Measurements from ENCODE around the gene C5orf34. TPM values are rescaled to one million over a fixed set of nuclear protein-coding genes. Genes with fewer than 3 reads are reported as not detected.

The C5orf34 gene
- total RNA-seq, 1 experiment from 2014 or later, result 17.0 TPM

DNA sequence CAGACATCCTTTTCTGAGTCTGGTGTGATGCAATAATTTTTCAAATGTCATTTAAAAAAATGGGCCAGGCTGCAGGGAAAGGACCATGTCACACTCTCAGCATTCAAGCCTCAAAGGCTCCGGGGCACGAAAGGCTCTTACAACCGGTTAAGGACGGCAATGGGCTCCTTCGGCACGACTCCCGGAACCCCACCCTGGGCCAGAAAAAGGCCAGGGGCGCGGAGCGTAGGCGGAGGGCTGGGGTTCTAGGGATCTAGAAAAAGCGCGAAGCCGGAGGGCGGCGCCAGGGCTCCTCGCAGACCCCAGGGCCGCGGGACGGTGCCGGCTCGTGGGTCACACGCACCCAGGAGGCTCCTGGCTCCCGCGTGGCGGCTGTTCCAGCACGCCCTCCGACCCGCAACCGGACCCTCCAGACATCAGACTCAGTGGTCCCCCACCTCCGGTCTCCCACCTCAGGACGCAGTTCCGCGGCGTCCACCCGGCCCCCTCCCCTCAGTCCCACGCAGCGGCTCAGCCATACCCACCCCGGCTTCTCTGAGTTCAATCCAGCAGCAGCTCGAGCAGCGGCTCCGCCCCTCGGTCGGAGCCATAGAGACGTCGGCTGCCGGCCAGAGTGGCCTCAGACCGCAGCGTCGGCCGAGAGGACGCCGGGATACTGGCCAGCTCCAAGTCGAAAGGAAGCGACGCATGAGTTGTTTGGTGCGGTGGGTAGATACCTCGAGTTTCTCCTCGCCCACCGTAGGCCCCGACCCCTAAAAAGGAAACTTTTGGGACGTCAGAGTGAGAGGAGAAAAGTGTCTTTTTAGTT, 31.4 kb downstream of the C5orf34 start, which contains the start of gene TMEM267:
TMEM267 (minus strand) TSS at position 568 of the 808 bp plus-strand sequence. CDS start 29,896 bp downstream, outside the sequence.
- Histone ChIP-seq H3K27ac (ENCODE audit: low read depth, low read length, poor library complexity, severe bottlenecking) (peak within 1 kb of the TSS; percentile 94), H3K9me3 (ENCODE audit: low read depth, low read length, poor library complexity, severe bottlenecking) (no peaks in the 10 kb centered on the region), H3K27me3 (replicated peaks; ENCODE audit: insufficient read depth, low read depth, low read length, poor library complexity) (no peaks in the 10 kb centered on the region), H3K4me3 (ENCODE audit: low read depth, low read length, poor library complexity, severe bottlenecking) (peak within 1 kb of the TSS; percentile 83), H3K4me1 (ENCODE audit: insufficient read depth, low read length, poor library complexity, severe bottlenecking) (peaks cover 13% of the 10 kb centered on the region), H3K36me3 (ENCODE audit: insufficient read depth, low read length, poor library complexity, severe bottlenecking) (peaks cover 3% of the 10 kb centered on the region)
- ChIA-PET CTCF (interaction anchor here (0.6 to 1.3 kb wide), 6 partner anchors 82 to 1295 kb away, joined by 3 to 7 read pairs (median 4); no protein-coding TSS in a partner anchor), POLR2A (ENCODE audit: low non-redundant PET) (interaction anchor here (0.5 to 0.9 kb wide), 3 partner anchors 31 to 173 kb away, joined by 3 to 9 read pairs (median 6); partner anchors contain the start of gene C5orf34)
- TF ChIP-seq, protein P1, sequence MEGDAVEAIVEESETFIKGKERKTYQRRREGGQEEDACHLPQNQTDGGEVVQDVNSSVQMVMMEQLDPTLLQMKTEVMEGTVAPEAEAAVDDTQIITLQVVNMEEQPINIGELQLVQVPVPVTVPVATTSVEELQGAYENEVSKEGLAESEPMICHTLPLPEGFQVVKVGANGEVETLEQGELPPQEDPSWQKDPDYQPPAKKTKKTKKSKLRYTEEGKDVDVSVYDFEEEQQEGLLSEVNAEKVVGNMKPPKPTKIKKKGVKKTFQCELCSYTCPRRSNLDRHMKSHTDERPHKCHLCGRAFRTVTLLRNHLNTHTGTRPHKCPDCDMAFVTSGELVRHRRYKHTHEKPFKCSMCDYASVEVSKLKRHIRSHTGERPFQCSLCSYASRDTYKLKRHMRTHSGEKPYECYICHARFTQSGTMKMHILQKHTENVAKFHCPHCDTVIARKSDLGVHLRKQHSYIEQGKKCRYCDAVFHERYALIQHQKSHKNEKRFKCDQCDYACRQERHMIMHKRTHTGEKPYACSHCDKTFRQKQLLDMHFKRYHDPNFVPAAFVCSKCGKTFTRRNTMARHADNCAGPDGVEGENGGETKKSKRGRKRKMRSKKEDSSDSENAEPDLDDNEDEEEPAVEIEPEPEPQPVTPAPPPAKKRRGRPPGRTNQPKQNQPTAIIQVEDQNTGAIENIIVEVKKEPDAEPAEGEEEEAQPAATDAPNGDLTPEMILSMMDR (conservative IDR thresholded peaks at IDR 0.05; ENCODE audit: low read depth, low read length), result no peak
- no peak for TF ChIP-seq EZH2 (IDR thresholded peaks at IDR 0.05; ENCODE audit: borderline replicate concordance, low read depth, low read length, poor library complexity, severe bottlenecking)
- intact Hi-C loops (cut with micrococcal nuclease; ENCODE audit: unreplicated experiment), result loop anchor here (5.0 kb wide), 2 partner anchors 86 to 176 kb away; no protein-coding TSS in a partner anchor
- peak; percentile 96 for DNase-seq (ENCODE audit: low spot score)
- no TSS peak for BruUV-seq (replicated peaks)

DNA sequence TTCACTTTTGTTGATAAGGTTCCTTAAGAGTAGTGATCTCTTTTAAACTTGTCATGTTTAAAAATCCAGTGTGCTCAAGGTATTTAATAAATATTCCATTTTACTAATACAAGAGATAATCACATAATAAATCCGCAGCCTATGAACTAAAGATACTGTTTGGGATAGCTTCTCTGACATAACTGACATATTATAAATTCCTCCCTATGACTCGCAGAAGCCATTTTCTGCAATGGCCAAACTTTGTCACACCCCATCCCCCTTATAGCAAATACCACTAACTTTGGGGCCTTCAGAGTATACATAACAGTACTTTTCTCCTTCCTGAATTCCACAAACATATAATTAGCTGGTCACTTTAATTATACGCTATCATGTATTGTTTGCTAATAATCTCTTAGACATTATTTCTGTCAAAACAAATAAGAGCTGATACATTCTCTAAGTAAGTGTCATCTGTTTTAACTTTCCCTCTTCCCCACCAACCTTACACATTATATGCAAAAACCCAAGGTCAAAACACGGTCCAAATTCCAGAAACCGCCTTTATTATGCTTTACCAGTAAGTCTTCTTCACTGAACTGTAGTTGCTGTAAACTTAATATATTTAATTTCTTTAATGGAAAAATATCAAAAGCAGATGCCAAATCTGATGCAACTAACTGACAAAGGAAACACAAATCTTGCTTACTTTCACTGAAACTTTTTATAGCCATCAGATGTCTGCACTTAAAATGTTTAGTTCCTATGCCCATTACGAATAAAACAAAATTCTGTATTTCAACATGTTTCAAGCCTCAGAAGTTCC, 32.3 kb downstream of the C5orf34 start:
- TSS peak; percentile 60 for BruUV-seq (replicated peaks)
- CTCF ChIA-PET, result interaction anchor here (0.8 kb wide), 1 partner anchor 377 kb away, joined by 3 read pairs; no protein-coding TSS in a partner anchor

More for the DNA sequence above, 32.3 kb downstream of the C5orf34 start:
- H3K27me3 ChIP-seq (replicated peaks; ENCODE audit: insufficient read depth, low read depth, low read length, poor library complexity), result no peaks in the 10 kb centered on the region
- TF ChIP-seq, protein P1 (conservative IDR thresholded peaks at IDR 0.05; ENCODE audit: low read depth, low read length), result no peak
- no peak for TF ChIP-seq EZH2 (IDR thresholded peaks at IDR 0.05; ENCODE audit: borderline replicate concordance, low read depth, low read length, poor library complexity, severe bottlenecking)
- peak; percentile 14 for DNase-seq (ENCODE audit: low spot score)
- intact Hi-C loops (cut with micrococcal nuclease; ENCODE audit: unreplicated experiment), result loop anchor here (5.0 kb wide), 2 partner anchors 85 to 175 kb away; no protein-coding TSS in a partner anchor
- H3K4me1 ChIP-seq (ENCODE audit: insufficient read depth, low read length, poor library complexity, severe bottlenecking), result peaks cover 13% of the 10 kb centered on the region
- H3K36me3 ChIP-seq (ENCODE audit: insufficient read depth, low read length, poor library complexity, severe bottlenecking), result no peaks in the 10 kb centered on the region
- H3K4me3 ChIP-seq (ENCODE audit: low read depth, low read length, poor library complexity, severe bottlenecking), result peak overlapping the region; percentile 83
- POLR2A ChIA-PET (ENCODE audit: low non-redundant PET), result no interaction called here
- no peaks in the 10 kb centered on the region for H3K9me3 ChIP-seq (ENCODE audit: low read depth, low read length, poor library complexity, severe bottlenecking)
- H3K27ac ChIP-seq (ENCODE audit: low read depth, low read length, poor library complexity, severe bottlenecking), result peak overlapping the region; percentile 94
